ENCODE measurements around the gene RANBP17. TPM values are rescaled to one million over a fixed set of nuclear protein-coding genes. Genes with fewer than 3 reads are reported as not detected.

The RANBP17 gene
- total RNA-seq, 2 experiments from 2014 or later, result not detected

GRCh38 chr5:170885256-170885655, 23.4 kb downstream of the RANBP17 start:
- H3K27ac Mint-ChIP-seq, result no peak overlapping the region
- no peaks in the 10 kb centered on the region for H3K4me1 Mint-ChIP-seq (ENCODE audit: low read depth)
- no peak for TF ChIP-seq CTCF (IDR thresholded peaks at IDR 0.05)
- no peaks in the 10 kb centered on the region for H3K36me3 ChIP-seq (ENCODE audit: insufficient read depth, low read length)
- ChIA-PET CTCF (interaction anchor here (0.7 kb wide), 1 partner anchor 283 kb away, joined by 3 read pairs; no protein-coding TSS in a partner anchor), POLR2A (no interaction called here)
- H3K4me3 ChIP-seq (ENCODE audit: low read length), result no peak overlapping the region
- no peaks in the 10 kb centered on the region for H3K36me3 Mint-ChIP-seq (ENCODE audit: low read depth)
- ATAC-seq (ENCODE audit: poor library complexity) (no peak), DNase-seq (no peak)
- H3K27me3 ChIP-seq (ENCODE audit: control insufficient read depth in 1 of 2, insufficient read depth in 2 of 2, low read length in 2 of 2), result no peaks in the 10 kb centered on the region
- no peaks in the 10 kb centered on the region for H3K27me3 Mint-ChIP-seq
- intact Hi-C loops (cut with DNase I, micrococcal nuclease), result no loop called here
- H3K27ac ChIP-seq (ENCODE audit: low read depth in 1 of 2, low read length in 2 of 2), result no peak overlapping the region
- H3K9me3 ChIP-seq (ENCODE audit: control insufficient read depth in 1 of 2, insufficient read depth in 1 of 2, low read length in 2 of 2), result no peaks in the 10 kb centered on the region
- no peak overlapping the region for H3K4me3 Mint-ChIP-seq
- no peaks in the 10 kb centered on the region for H3K9me3 Mint-ChIP-seq
- no peaks in the 10 kb centered on the region for H3K4me1 ChIP-seq (ENCODE audit: insufficient read depth, low read length)

- no peak overlapping the region for H3K27ac Mint-ChIP-seq
- no peaks in the 10 kb centered on the region for H3K9me3 Mint-ChIP-seq
- no peaks in the 10 kb centered on the region for H3K9me3 ChIP-seq (ENCODE audit: control insufficient read depth in 1 of 2, insufficient read depth in 1 of 2, low read length in 2 of 2)
- no peaks in the 10 kb centered on the region for H3K36me3 Mint-ChIP-seq (ENCODE audit: low read depth)
- no peak for TF ChIP-seq CTCF (IDR thresholded peaks at IDR 0.05)
- no peak for DNase-seq
- H3K4me3 ChIP-seq (ENCODE audit: low read length), result no peak overlapping the region
- H3K36me3 ChIP-seq (ENCODE audit: insufficient read depth, low read length), result no peaks in the 10 kb centered on the region
- no peaks in the 10 kb centered on the region for H3K27me3 ChIP-seq (ENCODE audit: control insufficient read depth in 1 of 2, insufficient read depth in 2 of 2, low read length in 2 of 2)
- ATAC-seq (ENCODE audit: poor library complexity), result no peak
- no peak overlapping the region for H3K27ac ChIP-seq (ENCODE audit: low read depth in 1 of 2, low read length in 2 of 2)
- H3K4me1 Mint-ChIP-seq (ENCODE audit: low read depth), result no peaks in the 10 kb centered on the region
- no peaks in the 10 kb centered on the region for H3K4me1 ChIP-seq (ENCODE audit: insufficient read depth, low read length)
- H3K4me3 Mint-ChIP-seq, result no peak overlapping the region
- ChIA-PET CTCF (interaction anchor here (0.7 kb wide), 1 partner anchor 282 kb away, joined by 3 read pairs; no protein-coding TSS in a partner anchor), POLR2A (no interaction called here)
- intact Hi-C loops (cut with DNase I, micrococcal nuclease), result no loop called here
- no peaks in the 10 kb centered on the region for H3K27me3 Mint-ChIP-seq
These were observed 24.0 kb downstream of the RANBP17 start for GRCh38 chr5:170885809-170886208.

- Histone ChIP-seq H3K27me3 (ENCODE audit: control insufficient read depth in 1 of 2, insufficient read depth in 2 of 2, low read length in 2 of 2) (no peaks in the 10 kb centered on the region), H3K36me3 (ENCODE audit: insufficient read depth, low read length) (no peaks in the 10 kb centered on the region), H3K4me3 (ENCODE audit: low read length) (no peak overlapping the region), H3K9me3 (ENCODE audit: control insufficient read depth in 1 of 2, insufficient read depth in 1 of 2, low read length in 2 of 2) (no peaks in the 10 kb centered on the region), H3K4me1 (ENCODE audit: insufficient read depth, low read length) (no peaks in the 10 kb centered on the region), H3K27ac (ENCODE audit: low read depth in 1 of 2, low read length in 2 of 2) (no peak overlapping the region)
- Mint-ChIP-seq H3K27ac (no peak overlapping the region), H3K27me3 (peaks cover 2% of the 10 kb centered on the region), H3K9me3 (no peaks in the 10 kb centered on the region), H3K36me3 (ENCODE audit: low read depth) (no peaks in the 10 kb centered on the region), H3K4me3 (no peak overlapping the region), H3K4me1 (ENCODE audit: low read depth) (no peaks in the 10 kb centered on the region)
- no peak for DNase-seq
- intact Hi-C loops (cut with DNase I, micrococcal nuclease), result no loop called here
- ATAC-seq (ENCODE audit: poor library complexity), result no peak
- ChIA-PET POLR2A (no interaction called here), CTCF (no interaction called here)
- no peak for TF ChIP-seq CTCF (IDR thresholded peaks at IDR 0.05)
These were observed 24.5 kb downstream of the RANBP17 start for GRCh38 chr5:170886210-170886894.

All from CD4-positive, alpha-beta T cell (primary cell).